GM12864 (cell line): ENCODE data around the gene CDH4.

Experiments
- DNase-seq: peaks from one replicate; pipeline ENCODE4 v3.0.0-alpha.2; 2011; ENCODE audit warnings: low read depth
- H3K4me3 ChIP-seq: 2 replicates; pipeline ENCODE4 v1.5.1; 2011; ENCODE audit warnings: mild to moderate bottlenecking, low read depth, low read length, control low read depth
- TF ChIP-seq, protein P1 (sequence below): IDR thresholded peaks from 2 replicates; pipeline ENCODE4 v1.5.1; 2011; ENCODE audit warnings: low read depth, mild to moderate bottlenecking, moderate library complexity, low read length, control low read depth, inconsistent platforms; ENCODE audit errors: missing control alignments

Gene CDH4

DNA sequence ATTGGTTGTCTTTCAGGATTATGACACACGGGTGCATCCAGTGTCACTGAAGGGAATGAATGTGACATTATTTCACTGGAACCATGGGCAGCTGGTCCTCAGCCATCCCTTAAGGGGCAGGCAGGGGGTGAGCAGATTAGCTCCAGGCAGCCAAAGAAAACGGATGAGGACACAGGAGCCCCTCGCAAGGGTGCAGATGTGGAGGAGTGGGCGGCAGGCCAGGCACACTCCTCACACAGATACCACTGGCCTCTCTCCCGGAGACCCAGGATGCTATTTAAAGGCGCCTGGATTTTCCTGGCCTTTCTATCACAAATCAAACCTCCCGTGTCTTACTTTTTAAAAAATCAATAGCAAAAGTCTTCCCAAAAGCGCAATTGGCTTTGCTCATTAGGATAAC is 603.2 kb downstream of the CDH4 start:
- TF ChIP-seq, protein P1, sequence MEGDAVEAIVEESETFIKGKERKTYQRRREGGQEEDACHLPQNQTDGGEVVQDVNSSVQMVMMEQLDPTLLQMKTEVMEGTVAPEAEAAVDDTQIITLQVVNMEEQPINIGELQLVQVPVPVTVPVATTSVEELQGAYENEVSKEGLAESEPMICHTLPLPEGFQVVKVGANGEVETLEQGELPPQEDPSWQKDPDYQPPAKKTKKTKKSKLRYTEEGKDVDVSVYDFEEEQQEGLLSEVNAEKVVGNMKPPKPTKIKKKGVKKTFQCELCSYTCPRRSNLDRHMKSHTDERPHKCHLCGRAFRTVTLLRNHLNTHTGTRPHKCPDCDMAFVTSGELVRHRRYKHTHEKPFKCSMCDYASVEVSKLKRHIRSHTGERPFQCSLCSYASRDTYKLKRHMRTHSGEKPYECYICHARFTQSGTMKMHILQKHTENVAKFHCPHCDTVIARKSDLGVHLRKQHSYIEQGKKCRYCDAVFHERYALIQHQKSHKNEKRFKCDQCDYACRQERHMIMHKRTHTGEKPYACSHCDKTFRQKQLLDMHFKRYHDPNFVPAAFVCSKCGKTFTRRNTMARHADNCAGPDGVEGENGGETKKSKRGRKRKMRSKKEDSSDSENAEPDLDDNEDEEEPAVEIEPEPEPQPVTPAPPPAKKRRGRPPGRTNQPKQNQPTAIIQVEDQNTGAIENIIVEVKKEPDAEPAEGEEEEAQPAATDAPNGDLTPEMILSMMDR = no peak
- DNase-seq = no peak
- H3K4me3 ChIP-seq = no peak overlapping the region

DNA sequence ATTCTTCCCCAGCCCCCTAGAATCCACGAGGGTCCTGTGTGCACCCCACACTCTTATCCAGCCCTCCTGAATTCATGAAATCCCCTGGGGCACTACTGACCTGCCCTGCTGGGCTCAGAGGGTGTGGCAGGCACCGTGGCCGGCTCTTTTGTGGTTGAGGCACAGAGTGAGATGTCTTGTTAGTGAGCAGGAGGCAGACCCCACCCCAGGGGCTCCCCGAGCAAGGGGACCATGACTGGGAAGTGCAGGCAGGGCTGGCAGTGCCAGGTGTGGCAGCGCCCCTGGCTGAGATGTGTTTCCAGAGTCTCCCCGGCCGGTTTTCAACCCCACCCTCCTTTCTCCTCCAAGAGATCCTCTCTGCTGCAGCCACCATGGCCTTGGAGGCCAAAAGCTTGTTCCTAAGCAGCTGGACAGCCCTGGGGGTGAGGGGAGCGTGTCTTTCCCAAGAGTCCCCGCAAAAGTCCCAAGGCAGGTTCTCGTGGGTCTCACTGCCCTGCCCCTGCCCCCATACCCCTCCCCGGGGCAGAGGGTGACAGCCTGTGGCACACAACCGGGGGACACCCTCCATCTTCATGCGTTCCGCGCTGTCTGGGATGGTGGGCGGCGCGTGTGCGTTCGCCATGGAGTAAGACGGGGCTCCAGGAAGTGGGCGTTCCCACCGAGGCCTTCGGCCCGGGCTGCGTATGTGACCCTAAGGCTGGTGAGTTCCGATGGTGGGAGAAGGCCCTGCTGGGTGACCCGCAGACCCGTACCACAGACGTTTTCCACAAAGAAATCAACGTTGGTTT is 604.8 kb downstream of the CDH4 start:
- DNase-seq = no peak
- TF ChIP-seq, protein P1 = no peak
- H3K4me3 ChIP-seq = no peak overlapping the region

DNA sequence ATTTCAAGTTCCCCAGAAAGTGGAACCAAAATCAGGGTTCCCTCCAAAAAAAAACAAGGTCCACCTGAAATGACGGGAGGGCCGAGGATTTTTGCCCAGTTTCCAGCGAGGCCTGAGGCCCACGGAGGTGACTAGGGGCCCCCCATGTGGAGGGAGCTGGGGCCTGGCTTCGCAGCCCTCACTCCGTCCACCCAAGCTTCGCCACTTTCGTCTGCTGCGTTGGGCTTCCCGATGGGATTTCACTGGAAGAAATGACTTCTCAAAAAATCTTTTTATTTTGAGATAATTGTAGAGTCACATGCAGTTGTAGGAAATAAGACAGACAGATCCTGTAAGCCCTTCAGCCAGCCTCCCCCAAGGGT is 605.3 kb downstream of the CDH4 start:
- H3K4me3 ChIP-seq = no peak overlapping the region
- DNase-seq = no peak
- TF ChIP-seq, protein P1 = no peak

DNA sequence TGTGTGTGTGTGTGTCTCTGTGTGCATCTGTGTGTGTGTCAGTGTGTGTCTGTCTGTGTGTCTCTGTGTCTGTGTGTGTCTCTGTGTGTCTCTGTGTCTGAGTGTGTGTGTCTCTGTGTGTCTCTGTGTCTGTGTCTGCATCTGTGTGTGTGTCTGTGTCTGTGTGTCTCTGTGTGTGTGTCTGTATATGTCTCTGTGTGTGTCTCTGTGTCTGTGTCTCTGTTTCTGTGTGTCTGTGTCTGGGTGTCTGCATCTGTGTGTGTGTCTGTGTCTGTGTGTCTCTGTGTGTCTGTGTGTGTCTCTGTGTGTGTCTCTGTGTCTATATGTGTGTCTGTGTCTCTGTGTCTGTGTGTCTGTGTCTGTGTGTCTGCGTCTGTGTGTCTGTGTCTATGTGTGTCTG is 605.8 kb downstream of the CDH4 start:
- no peak for DNase-seq
- H3K4me3 ChIP-seq = no peak overlapping the region
- TF ChIP-seq, protein P1 = no peak

DNA sequence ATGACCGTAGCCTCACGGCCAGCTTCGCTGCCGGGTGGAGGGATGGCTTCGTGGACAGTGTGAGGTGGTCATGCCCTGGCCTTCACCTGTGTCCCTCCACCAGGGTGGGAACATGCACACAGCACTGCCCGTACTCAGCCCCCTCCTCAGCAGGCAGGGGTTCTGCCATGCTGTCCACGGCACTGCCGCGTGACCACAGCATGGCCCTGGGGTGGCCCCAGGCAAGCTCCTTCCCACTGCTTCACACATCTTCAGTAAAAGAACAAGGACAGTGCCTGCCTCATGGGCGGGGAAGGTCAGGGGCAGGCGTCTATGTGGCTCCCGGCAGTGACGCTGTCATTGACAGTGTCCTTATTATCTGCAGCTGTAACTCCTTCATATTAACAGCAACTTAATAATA is 607.7 kb downstream of the CDH4 start:
- TF ChIP-seq, protein P1 = no peak
- no peak overlapping the region for H3K4me3 ChIP-seq
- no peak for DNase-seq

DNA sequence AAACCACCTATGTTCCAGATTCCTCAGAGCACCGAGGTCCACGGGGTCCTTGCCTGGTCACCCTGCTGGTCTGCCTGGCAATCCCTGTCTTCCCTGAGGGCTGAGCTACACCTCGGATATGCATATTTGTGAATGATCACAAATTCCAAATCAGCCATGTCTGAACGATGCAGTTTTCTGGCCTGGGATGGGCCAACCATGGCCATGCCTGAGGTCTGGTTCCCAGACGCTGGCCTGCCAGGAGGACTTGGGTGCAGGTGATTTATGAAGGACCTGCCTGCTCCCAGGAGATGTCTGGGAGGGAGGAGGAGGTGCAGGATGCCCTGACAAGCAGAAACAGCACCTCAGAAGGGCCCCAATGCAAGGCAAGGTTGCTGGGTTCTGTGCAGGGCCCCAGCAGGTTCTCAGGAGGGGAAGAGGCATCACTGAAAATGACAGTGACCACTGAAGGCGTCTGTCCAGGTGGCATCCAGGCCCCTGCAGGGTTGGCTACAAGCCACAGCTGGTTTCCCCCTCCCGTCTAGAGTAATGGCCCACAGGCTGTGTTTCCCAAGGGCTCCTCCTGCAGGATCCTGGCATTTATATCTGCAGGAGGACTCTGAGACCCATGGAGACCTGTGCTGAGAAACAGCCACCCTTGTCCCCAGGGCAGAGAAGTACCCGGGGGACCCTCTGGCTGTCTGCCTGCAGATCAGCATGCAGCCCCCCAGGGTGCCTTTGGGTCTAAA is 608.4 kb downstream of the CDH4 start:
- DNase-seq = no peak
- TF ChIP-seq, protein P1 = no peak
- no peak overlapping the region for H3K4me3 ChIP-seq
